GM23248 (cell line): Measurements from ENCODE around the gene PHLPP1. TPM values are rescaled to one million over a fixed set of nuclear protein-coding genes. Genes with fewer than 3 reads are reported as not detected.

Experiments
- DNase-seq: peaks from one replicate; pipeline ENCODE4 v3.0.0-alpha.2; 2015
- H2AFZ ChIP-seq: fragments of 200-600 bp; sonication (generic); 2 replicates; pipeline ENCODE4 v1.6.1; 2016; ENCODE audit warnings: antibody characterized with exemption
- H3F3A ChIP-seq: fragments of 200-600 bp; sonication (generic); 2 replicates; pipeline ENCODE4 v1.6.1; 2016; ENCODE audit warnings: mild to moderate bottlenecking, antibody characterized with exemption, mixed run types; ENCODE audit not compliant: insufficient read depth
- H3K27ac ChIP-seq: fragments of 200-600 bp; sonication (generic); 2 replicates; pipeline ENCODE4 v1.5.1; 2016; ENCODE audit warnings: mild to moderate bottlenecking
- H3K27me3 ChIP-seq: fragments of 200-600 bp; sonication (generic); replicated peaks from 2 replicates; pipeline ENCODE4 v1.6.1; 2016; ENCODE audit warnings: mild to moderate bottlenecking; ENCODE audit not compliant: insufficient read depth
- H3K36me3 ChIP-seq: fragments of 200-600 bp; sonication (generic); 2 replicates; pipeline ENCODE4 v1.6.1; 2016; ENCODE audit warnings: low read depth, mild to moderate bottlenecking
- H3K4me1 ChIP-seq: fragments of 200-600 bp; sonication (generic); 2 replicates; pipeline ENCODE4 v1.6.1; 2016; ENCODE audit warnings: mild to moderate bottlenecking; ENCODE audit not compliant: insufficient read depth
- H3K4me2 ChIP-seq: fragments of 200-600 bp; sonication (generic); one replicate; pipeline ENCODE4 v1.6.1; 2016; ENCODE audit warnings: mild to moderate bottlenecking; ENCODE audit not compliant: unreplicated experiment
- H3K4me3 ChIP-seq: fragments of 200-600 bp; sonication (generic); 2 replicates; pipeline ENCODE4 v1.5.1; 2016; ENCODE audit warnings: mild to moderate bottlenecking
- H3K79me2 ChIP-seq: fragments of 200-600 bp; sonication (generic); 2 replicates; pipeline ENCODE4 v1.6.1; 2016; ENCODE audit warnings: mild to moderate bottlenecking; ENCODE audit not compliant: insufficient read depth
- H3K9ac ChIP-seq: fragments of 200-600 bp; sonication (generic); 2 replicates; pipeline ENCODE4 v1.6.1; 2016; ENCODE audit warnings: mild to moderate bottlenecking
- H3K9me2 ChIP-seq: fragments of 200-600 bp; sonication (generic); 2 replicates; pipeline ENCODE4 v1.6.1; 2016; ENCODE audit warnings: mixed run types, mild to moderate bottlenecking, moderate library complexity; ENCODE audit not compliant: insufficient read depth
- H3K9me3 ChIP-seq: fragments of 200-600 bp; sonication (generic); one replicate; pipeline ENCODE4 v1.6.1; 2017; ENCODE audit warnings: low read depth
- H4K20me1 ChIP-seq: fragments of 200-600 bp; sonication (generic); 2 replicates; pipeline ENCODE4 v1.6.0; 2016; ENCODE audit not compliant: insufficient read depth
- EZH2 ChIP-seq: fragments of 200-600 bp; sonication (generic); IDR thresholded peaks from 2 replicates; pipeline ENCODE4 v1.6.1; 2018; ENCODE audit warnings: antibody characterized with exemption, mild to moderate bottlenecking; ENCODE audit not compliant: insufficient read depth, poor library complexity, severe bottlenecking
- EZH2phosphoT487 ChIP-seq: fragments of 200-600 bp; sonication (generic); IDR thresholded peaks from 2 replicates; pipeline ENCODE4 v1.6.1; 2018; ENCODE audit warnings: antibody characterized with exemption, moderate library complexity, mild to moderate bottlenecking, low read depth; ENCODE audit not compliant: insufficient read depth
- WGBS, 2 experiments: methylation state at CpG; one replicate each; pipeline ENCODE4 v1.1.6; 2015 to 2017; ENCODE audit warnings: low lambda C conversion rate in 2 of 2, low coverage in 1 of 2; ENCODE audit errors: missing lambda C conversion rate in 2 of 2; 5-methylcytosine and 5-hydroxymethylcytosine counted together
- in situ Hi-C: fragments of 300-500 bp; cut with MboI; formaldehyde crosslinking; loops from 2 replicates; pipeline ENCODE4 v1.15.0; 2020
- polyA plus RNA-seq: library from polyadenylated mRNA; unstranded; fragments of >200 nt; fragmentation: Nextera tagmentation; extraction: Ambion mirVana; gene quantifications from 2 replicates; pipeline ENCODE4 v1.2.1, GENCODE V29; 2016
- total RNA-seq: library from RNA; depleted of rRNA; stranded (reverse); fragments of >200 nt; shearing (Covaris generic); gene quantifications from 2 replicates; pipeline ENCODE4 v1.2.3, GENCODE V29; 2014

Gene PHLPP1
- total and polyA plus RNA-seq, 2 experiments from 2014 or later: 1.1 to 6.8 TPM

GRCh38 chr18:62715759-62716615 lies 646 bp downstream of the PHLPP1 start:
- Histone ChIP-seq H3K4me2 (peak overlapping the region; percentile 11), H3K27ac (peak overlapping the region; percentile 64)

DNA sequence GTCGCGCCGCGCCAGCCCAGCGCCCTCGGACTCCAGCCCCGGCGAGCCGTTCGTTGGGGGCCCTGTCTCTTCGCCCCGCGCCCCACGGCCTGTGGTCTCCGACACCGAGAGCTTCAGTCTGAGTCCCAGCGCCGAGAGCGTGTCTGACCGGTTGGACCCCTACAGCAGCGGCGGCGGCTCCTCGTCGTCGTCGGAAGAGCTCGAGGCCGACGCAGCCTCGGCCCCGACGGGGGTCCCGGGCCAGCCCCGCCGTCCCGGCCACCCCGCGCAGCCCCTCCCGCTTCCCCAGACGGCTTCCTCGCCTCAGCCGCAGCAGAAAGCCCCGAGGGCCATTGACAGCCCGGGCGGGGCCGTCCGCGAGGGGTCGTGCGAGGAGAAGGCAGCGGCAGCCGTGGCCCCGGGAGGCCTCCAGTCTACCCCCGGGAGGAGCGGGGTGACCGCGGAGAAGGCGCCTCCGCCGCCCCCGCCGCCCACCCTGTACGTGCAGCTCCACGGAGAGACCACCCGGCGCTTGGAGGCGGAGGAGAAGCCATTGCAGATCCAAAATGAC lies 1.4 kb downstream of the PHLPP1 start:
- Histone ChIP-seq H3K4me1 (peaks cover 18% of the 10 kb centered on the region), H3K79me2 (peaks cover 39% of the 10 kb centered on the region), H3K4me3 (peak overlapping the region; percentile 73), H4K20me1 (no peaks in the 10 kb centered on the region), H3F3A (peaks cover 12% of the 10 kb centered on the region; the same call in 1 of the 2 replicates), H3K9me3 (no peaks in the 10 kb centered on the region), H3K9ac (peak overlapping the region; percentile 38), H3K9me2 (no peaks in the 10 kb centered on the region), H2AFZ (peak overlapping the region; percentile 48), H3K36me3 (no peaks in the 10 kb centered on the region), H3K4me2 (peak overlapping the region; percentile 89), H3K27ac (no peak overlapping the region), H3K27me3 (no peaks in the 10 kb centered on the region)
- TF ChIP-seq EZH2phosphoT487: no peak
- in situ Hi-C loops: loop anchor here (10.0 kb wide), 2 partner anchors 238 to 268 kb away; no protein-coding TSS in a partner anchor
- peak; percentile 56 for DNase-seq
- WGBS, 2 experiments: 1 to 2% methylated on average over 34 to 36 of the region's 68 CpGs

More at GRCh38 chr18:62715759-62716615, 646 bp downstream of the PHLPP1 start:
- peak; percentile 85 for DNase-seq
- no peaks in the 10 kb centered on the region for H3K27me3 ChIP-seq
- peaks cover 33% of the 10 kb centered on the region for H3K79me2 ChIP-seq
- H4K20me1 ChIP-seq: no peaks in the 10 kb centered on the region
- peaks cover 17% of the 10 kb centered on the region; the same call in 1 of the 2 replicates for H3F3A ChIP-seq
- peak overlapping the region; percentile 74 for H3K9ac ChIP-seq
- WGBS, 2 experiments: 1 to 2% methylated on average over 32 to 70 of the region's 127 CpGs
- H3K4me3 ChIP-seq: peak overlapping the region; percentile 73
- H3K9me2 ChIP-seq: no peaks in the 10 kb centered on the region
- peak overlapping the region; percentile 44; the same call in 1 of the 2 replicates for H2AFZ ChIP-seq
- H3K36me3 ChIP-seq: no peaks in the 10 kb centered on the region
- in situ Hi-C loops: loop anchor here (10.0 kb wide), 2 partner anchors 239 to 269 kb away; no protein-coding TSS in a partner anchor
- TF ChIP-seq EZH2phosphoT487: no peak
- TF ChIP-seq EZH2: no peak
- H3K9me3 ChIP-seq: no peaks in the 10 kb centered on the region
- peaks cover 21% of the 10 kb centered on the region for H3K4me1 ChIP-seq

DNA sequence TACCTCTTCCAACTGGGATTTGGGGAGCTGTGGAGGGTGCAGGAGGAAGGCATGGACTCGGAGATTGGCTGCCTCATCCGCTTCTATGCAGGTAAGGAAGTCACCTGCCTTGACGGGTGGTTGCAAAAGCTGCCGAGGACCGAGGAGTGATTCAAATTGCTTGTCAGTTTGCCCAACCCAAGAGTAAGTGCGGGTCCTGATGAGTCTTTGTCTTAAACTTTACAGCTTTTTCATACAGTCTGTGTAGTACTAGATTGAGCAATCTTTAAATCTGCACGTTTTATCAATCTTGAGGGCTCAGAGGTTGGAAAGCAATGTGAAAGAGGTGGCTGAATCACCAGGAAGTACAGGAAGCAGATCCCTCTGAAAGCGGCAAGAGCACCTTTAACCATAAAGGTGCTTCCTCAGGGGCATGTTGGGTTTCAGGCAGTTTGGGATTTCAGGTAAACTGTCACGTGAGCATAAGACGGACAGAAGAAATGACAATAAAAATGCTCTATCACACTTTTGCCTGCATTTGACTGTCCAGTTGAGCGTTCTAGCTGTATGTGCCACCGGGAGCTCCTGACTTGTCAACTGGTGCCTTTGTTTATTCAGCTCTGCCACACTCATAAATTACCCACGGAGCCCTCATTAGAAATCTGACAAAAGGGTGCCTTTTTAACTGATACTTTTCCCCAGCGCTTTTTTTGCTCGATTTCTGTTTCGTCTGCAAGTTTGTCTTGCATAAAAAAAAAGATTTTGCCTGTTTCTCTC lies 2.0 kb downstream of the PHLPP1 start:
- H3K36me3 ChIP-seq: no peaks in the 10 kb centered on the region
- H3K79me2 ChIP-seq: peaks cover 41% of the 10 kb centered on the region
- no peaks in the 10 kb centered on the region for H3K9me2 ChIP-seq
- in situ Hi-C loops: loop anchor here (10.0 kb wide), 2 partner anchors 237 to 267 kb away; no protein-coding TSS in a partner anchor
- peak overlapping the region; percentile 89 for H3K4me2 ChIP-seq
- H3K9me3 ChIP-seq: no peaks in the 10 kb centered on the region
- H3K27ac ChIP-seq: no peak overlapping the region
- DNase-seq: peak; percentile 86
- peaks cover 18% of the 10 kb centered on the region for H3K4me1 ChIP-seq
- H4K20me1 ChIP-seq: no peaks in the 10 kb centered on the region
- 2 to 5% methylated on average over 16 of the region's 16 CpGs for WGBS, 2 experiments
- TF ChIP-seq EZH2phosphoT487: no peak
- TF ChIP-seq EZH2: no peak
- no peaks in the 10 kb centered on the region for H3K27me3 ChIP-seq
- peak overlapping the region; percentile 38 for H3K9ac ChIP-seq
- H2AFZ ChIP-seq: peak overlapping the region; percentile 48
- peaks cover 12% of the 10 kb centered on the region; the same call in 1 of the 2 replicates for H3F3A ChIP-seq
- H3K4me3 ChIP-seq: peak overlapping the region; percentile 73
